Ishikawa (cell line): ENCODE measurements around the gene TFB1M.

Experiments
- CEBPB ChIP-seq: IDR thresholded peaks from 2 replicates; pipeline ENCODE4 v1.6.1; 2012
- CREB1 ChIP-seq: IDR thresholded peaks from 2 replicates; pipeline ENCODE4 v1.6.1; 2012; ENCODE audit warnings: low read depth
- EGR1 ChIP-seq: IDR thresholded peaks from 2 replicates; pipeline ENCODE4 v1.6.1; 2012
- EP300 ChIP-seq: IDR thresholded peaks from 2 replicates; pipeline ENCODE4 v1.6.1; 2012; ENCODE audit warnings: borderline replicate concordance
- FOXM1 ChIP-seq: IDR thresholded peaks from 2 replicates; pipeline ENCODE4 v1.6.1; 2012; ENCODE audit warnings: low read depth, borderline replicate concordance
- NFIC ChIP-seq: IDR thresholded peaks from 2 replicates; pipeline ENCODE4 v1.6.1; 2012
- RAD21 ChIP-seq: IDR thresholded peaks from 2 replicates; pipeline ENCODE4 v1.6.1; 2012; ENCODE audit warnings: low read depth
- TAF1 ChIP-seq: IDR thresholded peaks from 2 replicates; pipeline ENCODE4 v1.6.1; 2012; ENCODE audit warnings: low read depth, mild to moderate bottlenecking
- TCF12 ChIP-seq: IDR thresholded peaks from 2 replicates; pipeline ENCODE4 v1.6.1; 2012; ENCODE audit warnings: low read depth
- TEAD4 ChIP-seq: IDR thresholded peaks from 2 replicates; pipeline ENCODE4 v1.6.1; 2012
- YY1 ChIP-seq: IDR thresholded peaks from 2 replicates; pipeline ENCODE4 v1.6.1; 2012; ENCODE audit warnings: low read depth
- ZBTB7A ChIP-seq: IDR thresholded peaks from 2 replicates; pipeline ENCODE4 v1.6.1; 2012; ENCODE audit warnings: low read depth
- TF ChIP-seq, protein P1 (sequence below): IDR thresholded peaks from 2 replicates; pipeline ENCODE4 v1.6.1; 2012
- TF ChIP-seq, protein P2 (sequence below): IDR thresholded peaks from 2 replicates; pipeline ENCODE4 v1.6.1; 2012
- TF ChIP-seq, protein P3 (sequence below): IDR thresholded peaks from 2 replicates; pipeline ENCODE4 v1.6.1; 2012; ENCODE audit warnings: low read depth, mild to moderate bottlenecking

Gene TFB1M

DNA sequence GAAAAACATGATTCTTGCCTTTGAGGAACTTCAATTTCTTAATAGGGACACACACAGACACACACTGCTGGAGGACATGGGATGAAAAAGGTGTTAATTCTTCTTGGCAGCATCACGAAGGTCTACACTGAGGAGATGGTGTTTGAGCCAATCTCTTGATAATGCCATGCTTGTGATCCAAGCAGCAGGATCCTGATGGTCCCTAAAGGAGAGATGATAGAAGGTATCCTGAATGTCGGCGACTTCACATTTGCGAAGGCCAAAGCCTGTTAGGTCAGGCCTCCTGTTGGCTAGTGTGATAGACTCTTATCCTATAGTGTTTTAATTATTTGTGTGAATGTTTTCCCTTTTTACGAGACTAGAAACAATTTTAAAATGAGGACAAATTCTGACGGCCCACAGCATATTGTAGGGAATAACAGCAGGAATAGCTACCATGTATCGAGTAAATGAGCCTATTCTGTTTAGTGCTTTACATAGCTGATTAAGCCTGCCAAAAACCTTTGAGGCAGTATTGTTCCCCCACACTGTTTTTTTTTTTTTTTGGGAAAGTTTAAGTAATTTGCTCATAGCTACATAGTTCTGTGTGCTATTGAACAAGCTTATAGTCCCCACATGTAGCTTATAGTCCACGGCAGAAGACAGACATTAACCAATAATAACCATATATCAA, 15.3 kb upstream of the TFB1M start:
- TF ChIP-seq, protein P1, sequence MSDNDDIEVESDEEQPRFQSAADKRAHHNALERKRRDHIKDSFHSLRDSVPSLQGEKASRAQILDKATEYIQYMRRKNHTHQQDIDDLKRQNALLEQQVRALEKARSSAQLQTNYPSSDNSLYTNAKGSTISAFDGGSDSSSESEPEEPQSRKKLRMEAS = no peak
- TF ChIP-seq EGR1 (no peak), FOXM1 (no peak), CREB1 (no peak), RAD21 (no peak), CEBPB (no peak), ZBTB7A (no peak), YY1 (no peak), EP300 (no peak), NFIC (no peak), TCF12 (no peak), TAF1 (no peak)
- TF ChIP-seq, protein P2, sequence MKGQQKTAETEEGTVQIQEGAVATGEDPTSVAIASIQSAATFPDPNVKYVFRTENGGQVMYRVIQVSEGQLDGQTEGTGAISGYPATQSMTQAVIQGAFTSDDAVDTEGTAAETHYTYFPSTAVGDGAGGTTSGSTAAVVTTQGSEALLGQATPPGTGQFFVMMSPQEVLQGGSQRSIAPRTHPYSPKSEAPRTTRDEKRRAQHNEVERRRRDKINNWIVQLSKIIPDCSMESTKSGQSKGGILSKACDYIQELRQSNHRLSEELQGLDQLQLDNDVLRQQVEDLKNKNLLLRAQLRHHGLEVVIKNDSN = no peak
- TF ChIP-seq, protein P3, sequence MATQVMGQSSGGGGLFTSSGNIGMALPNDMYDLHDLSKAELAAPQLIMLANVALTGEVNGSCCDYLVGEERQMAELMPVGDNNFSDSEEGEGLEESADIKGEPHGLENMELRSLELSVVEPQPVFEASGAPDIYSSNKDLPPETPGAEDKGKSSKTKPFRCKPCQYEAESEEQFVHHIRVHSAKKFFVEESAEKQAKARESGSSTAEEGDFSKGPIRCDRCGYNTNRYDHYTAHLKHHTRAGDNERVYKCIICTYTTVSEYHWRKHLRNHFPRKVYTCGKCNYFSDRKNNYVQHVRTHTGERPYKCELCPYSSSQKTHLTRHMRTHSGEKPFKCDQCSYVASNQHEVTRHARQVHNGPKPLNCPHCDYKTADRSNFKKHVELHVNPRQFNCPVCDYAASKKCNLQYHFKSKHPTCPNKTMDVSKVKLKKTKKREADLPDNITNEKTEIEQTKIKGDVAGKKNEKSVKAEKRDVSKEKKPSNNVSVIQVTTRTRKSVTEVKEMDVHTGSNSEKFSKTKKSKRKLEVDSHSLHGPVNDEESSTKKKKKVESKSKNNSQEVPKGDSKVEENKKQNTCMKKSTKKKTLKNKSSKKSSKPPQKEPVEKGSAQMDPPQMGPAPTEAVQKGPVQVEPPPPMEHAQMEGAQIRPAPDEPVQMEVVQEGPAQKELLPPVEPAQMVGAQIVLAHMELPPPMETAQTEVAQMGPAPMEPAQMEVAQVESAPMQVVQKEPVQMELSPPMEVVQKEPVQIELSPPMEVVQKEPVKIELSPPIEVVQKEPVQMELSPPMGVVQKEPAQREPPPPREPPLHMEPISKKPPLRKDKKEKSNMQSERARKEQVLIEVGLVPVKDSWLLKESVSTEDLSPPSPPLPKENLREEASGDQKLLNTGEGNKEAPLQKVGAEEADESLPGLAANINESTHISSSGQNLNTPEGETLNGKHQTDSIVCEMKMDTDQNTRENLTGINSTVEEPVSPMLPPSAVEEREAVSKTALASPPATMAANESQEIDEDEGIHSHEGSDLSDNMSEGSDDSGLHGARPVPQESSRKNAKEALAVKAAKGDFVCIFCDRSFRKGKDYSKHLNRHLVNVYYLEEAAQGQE = no peak

DNA sequence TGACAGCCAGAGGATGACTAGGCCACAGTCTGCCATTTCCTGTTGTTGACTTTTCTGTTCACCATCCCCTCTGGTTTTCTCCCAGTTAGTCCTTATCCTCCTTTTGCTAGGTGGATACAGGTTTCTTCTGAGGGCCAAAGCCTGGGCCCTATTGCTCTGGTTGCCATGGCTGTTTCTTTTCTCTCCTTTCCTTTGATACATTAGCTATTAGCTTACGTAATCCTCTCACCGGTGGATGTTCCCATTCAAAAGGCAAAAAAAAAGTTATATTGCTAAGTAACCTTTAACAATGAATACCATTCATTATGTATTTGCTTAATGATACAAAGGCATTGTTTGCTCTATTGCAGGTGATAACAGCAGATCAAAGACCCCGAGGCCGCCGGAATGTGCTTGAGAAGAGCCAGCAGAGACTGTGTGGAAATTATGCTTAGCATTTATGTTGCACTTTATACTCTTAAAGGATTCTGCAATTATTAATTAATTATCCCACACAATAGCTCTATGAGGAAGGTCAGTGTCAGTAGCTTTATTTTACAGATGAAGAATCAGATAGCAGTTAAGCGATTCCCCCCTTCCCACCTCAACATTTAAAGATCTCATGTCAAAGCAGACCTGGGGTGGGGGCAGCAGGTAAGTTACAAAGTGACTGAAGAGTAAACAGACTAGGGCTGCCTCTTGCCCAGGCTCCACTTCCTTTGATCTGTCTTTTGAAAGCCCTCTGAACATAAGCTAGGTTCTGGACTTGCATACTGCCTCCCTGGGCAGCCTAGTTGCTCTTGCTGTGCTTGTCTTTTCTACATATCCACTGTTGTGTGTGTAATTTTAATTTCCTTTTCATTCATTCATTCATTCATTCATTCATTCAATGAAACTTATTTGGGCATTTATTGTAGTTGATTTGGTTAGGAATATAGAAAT, 14.5 kb upstream of the TFB1M start:
- TF ChIP-seq TCF12 = no peak
- no peak for TF ChIP-seq EP300
- no peak for TF ChIP-seq EGR1
- no peak for TF ChIP-seq NFIC
- TF ChIP-seq ZBTB7A = no peak
- TF ChIP-seq, protein P1 = no peak
- TF ChIP-seq CEBPB = no peak
- TF ChIP-seq CREB1 = no peak
- TF ChIP-seq, protein P3 = no peak
- TF ChIP-seq TEAD4 = no peak
- no peak for TF ChIP-seq RAD21
- TF ChIP-seq FOXM1 = no peak
- TF ChIP-seq YY1 = no peak
- TF ChIP-seq, protein P2 = no peak
- no peak for TF ChIP-seq TAF1

DNA sequence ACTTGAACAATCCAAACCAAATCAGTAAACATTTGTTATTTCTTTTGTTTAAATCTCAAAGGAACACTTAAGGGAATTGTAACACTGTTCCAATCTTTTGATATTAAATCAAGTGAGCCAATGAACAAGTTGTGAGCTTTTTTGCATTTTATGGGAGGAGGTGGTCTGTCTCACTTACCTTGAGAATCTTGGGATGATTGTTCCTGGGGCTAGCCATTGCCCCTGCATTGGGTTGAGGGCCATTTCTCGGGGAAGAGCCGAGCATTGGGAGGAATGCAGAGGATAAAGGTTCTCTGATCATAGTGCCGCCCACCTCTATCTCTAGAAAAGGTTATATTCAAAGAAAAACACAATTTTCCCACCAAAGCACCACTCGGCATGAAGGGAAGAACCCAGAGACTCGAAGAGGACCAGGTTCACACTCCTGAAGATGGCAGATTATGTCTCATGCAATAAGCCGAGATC, 13.8 kb upstream of the TFB1M start:
- TF ChIP-seq TCF12 (no peak), EP300 (no peak), ZBTB7A (no peak), CREB1 (no peak), FOXM1 (no peak), TEAD4 (no peak), TAF1 (no peak), CEBPB (no peak)
- TF ChIP-seq, protein P2 = no peak
- TF ChIP-seq, protein P1 = no peak

DNA sequence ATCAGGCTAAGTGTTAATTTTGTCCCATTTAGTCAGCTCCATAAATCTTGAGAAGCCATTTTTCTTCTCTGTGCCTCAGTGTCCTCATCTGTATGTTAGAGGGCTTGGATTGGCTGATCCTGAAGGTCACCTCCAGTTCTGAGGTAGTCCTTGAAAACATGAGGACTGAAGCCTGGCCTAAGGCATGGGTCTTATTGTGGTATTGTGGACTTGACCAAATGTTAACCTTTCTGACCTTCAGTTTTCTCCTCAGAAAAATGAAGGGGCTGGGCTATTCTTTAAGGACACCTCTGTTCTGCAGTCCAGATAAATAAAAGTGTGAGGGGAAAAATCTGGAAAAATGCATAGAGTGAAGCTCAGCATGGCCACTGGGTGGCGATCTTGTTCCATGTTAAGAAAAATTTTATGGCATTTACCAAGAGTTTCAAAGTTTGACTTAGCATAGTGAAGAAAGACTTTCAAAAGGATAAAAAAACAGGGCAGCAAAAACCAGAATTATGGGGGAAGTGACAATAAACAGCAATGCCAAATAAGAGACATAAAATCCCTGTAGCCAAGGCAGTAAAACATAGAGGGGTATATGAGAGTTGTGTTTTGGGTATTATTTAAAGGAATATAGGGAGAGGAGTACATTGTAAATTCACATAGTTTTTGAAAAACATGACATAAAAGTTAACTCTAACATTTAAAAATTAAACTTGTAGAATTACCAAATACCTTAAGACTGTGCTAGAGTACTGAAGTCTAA, 13.2 kb upstream of the TFB1M start:
- TF ChIP-seq TEAD4 (no peak), CREB1 (no peak), ZBTB7A (no peak), EGR1 (no peak), RAD21 (peak; percentile 84), YY1 (no peak)
